Thyroid gland (tissue), 4 donors: ENCODE data around the gene CUEDC2.

Experiments
- CTCF ChIP-seq, 6 experiments: fragments of 200-600 bp in 3 of 6; fragments of 450-650 bp in 3 of 6; sonication (generic) in 3 of 6; IDR thresholded peaks; one replicate each; pipeline ENCODE4 v1.5.1; 2016 to 2019; ENCODE audit warnings: antibody characterized with exemption in 6 of 6, mild to moderate bottlenecking in 2 of 6, inconsistent platforms in 1 of 6, moderate library complexity in 1 of 6
- POLR2A ChIP-seq, 2 donors: fragments of 450-650 bp; IDR thresholded peaks; one replicate each; pipeline ENCODE4 v1.6.1; 2017; ENCODE audit warnings: antibody characterized with exemption in 2 of 2, mild to moderate bottlenecking in 2 of 2, moderate library complexity in 1 of 2

- TF ChIP-seq CTCF (IDR thresholded peaks at IDR 0.05): no peak
- no peak for TF ChIP-seq POLR2A (IDR thresholded peaks at IDR 0.05)
These were observed 40.1 kb downstream of the CUEDC2 start for GRCh38 chr10:102392306-102392705.
